Left renal pelvis (tissue), 4 donors: ENCODE data around the gene PDIA4. TPM values are rescaled to one million over a fixed set of nuclear protein-coding genes. Genes with fewer than 3 reads are reported as not detected.
"Not testable (repeated sequence)": the region's sequence is repeated elsewhere in the genome, so short reads cannot be mapped to it uniquely, and the experiment has no call there.

Experiments
- DNase-seq, 4 donors: peaks; one replicate each; pipeline ENCODE4 v3.0.0-alpha.2; 2013; ENCODE audit warnings: low read depth in 4 of 4, low spot score in 3 of 4
- polyA plus RNA-seq, 4 donors: library from polyadenylated mRNA; unstranded; fragments of 120-200 nt; gene quantifications; one replicate each; pipeline ENCODE4 v1.2.1, GENCODE V29; 2013; ENCODE audit not compliant: insufficient read length in 4 of 4

The PDIA4 gene
- polyA plus RNA-seq = 100 to 1,000 TPM; 136 to 199 (median 184) TPM

GRCh38 chr7:149028346-149029109 lies at the start of gene PDIA4:
Gene PDIA4 (minus strand): TSS chr7:149028505. CDS start chr7:149028408, 97 bp downstream.
- DNase-seq = peak; percentile 96 to 98 (median 97)

- no peak for DNase-seq
Observed at GRCh38 chr7:149077594-149077993, 49.3 kb upstream of the PDIA4 start.

DNA sequence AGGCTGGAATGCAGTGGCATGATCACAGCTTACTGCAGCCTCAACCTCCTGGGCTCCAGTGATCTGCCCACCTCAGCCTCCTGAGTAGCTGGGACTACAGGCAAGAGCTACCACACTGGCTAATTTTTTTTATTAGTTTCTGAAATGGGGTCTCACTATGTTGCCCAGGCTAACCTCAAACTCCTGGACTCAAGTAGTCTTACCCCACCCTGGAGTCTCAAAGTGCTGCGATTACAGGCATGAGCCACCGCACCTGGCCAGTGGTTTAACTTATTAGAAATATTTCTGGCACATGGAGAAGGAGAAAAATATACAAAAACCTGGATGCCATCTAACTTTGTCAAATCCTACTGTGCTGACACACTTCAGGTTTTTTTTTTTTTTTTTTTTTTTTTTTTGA lies 47.0 kb upstream of the PDIA4 start:
- no peak for DNase-seq

DNA sequence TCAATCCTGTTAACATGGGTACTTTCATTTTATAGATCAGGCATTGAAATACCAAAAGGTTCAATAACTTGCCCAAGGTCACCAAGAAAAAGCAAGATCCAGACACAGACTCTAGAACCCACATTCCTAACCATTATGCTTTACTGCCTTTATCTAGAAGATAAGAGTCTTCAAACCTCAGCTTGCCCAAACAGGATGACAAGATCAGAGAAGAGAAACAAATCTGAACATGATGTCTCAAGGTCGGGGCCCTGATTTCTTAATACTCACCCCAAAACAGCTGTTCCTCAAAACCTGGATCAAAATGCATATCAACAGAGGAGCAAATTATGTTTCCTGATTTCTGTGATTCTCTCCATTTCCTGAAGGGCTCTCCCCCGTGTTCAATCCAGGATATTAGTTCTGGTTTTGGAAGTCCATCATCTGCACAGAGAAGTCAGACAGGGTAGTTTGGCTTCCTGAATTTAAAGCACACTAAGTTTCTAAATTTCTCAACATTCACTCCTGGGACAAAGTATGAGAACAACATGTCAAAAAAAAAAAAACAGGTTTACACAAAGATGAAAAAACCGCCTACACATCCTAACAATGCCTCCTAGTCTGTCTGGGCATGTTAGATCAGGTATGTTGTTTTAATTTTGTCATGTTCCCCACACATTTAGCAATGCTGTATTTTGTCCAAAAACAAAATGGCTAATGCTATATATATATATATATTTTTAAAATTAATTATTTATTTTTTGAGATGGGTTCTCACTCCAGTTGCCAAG lies 46.0 kb upstream of the PDIA4 start:
- DNase-seq = no peak

GRCh38 chr7:149072438-149072775 lies 44.1 kb upstream of the PDIA4 start:
- DNase-seq = no peak

DNA sequence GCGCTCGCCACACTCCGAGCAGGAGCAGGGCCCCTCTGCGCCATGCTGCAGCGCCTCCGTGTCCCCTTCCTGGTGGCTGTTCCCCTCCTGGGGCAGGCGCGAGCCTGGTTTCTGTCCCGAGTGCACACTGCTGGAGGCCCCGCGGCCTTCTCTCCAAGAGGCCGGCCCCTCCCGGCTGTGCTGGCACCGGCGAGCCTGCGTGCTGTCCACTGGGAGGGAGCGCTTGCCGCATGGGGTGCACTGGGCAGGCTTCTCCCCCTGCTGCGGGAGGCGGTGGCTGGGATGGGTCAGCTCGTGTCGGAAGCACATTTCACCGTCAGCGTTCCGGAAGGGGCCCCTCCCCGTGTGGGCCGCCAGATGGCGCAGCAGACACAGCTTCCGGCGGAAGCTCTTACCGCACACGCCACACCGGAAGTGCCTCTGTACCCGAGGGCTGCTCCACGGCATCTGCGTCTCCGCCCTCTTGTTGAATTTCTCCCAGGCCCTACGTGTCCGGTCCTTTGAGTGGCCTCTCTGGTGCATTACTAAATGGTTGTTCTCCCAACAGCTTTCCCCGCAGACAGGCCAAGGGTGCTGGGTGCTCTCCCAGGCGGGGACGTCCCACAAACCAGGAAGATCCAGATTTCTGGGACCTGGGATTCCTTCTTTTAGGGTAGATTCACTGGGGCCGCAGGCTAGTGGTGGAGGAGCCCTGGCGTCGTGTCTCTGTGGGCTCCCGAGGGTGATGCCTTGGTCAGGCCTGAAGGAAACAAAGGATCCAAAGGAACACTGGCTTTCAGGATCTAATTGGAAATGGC lies 43.5 kb upstream of the PDIA4 start:
- no peak for DNase-seq

- DNase-seq = no peak
Observed at GRCh38 chr7:149071182-149071635, 42.9 kb upstream of the PDIA4 start.

- DNase-seq = no peak
Observed at GRCh38 chr7:149070372-149071125, 42.2 kb upstream of the PDIA4 start.

DNA sequence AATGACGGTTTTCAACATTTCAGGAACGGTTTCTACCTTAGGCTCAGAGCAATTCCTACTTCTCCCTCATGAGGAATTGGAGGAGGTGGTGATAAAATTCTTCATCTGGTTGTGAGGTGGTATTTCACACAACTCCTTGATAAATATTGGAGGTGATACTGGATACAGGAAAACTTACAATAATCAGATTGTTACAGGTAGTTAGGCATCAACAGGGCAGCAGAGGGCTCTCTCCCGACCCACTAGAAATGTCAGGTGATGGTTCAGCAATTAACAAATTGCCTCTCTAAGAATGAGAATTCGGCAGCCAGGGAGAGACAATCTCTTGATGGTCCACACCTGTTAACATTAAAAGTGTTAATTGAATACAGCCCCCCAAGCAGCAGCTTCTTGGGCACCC lies 39.6 kb upstream of the PDIA4 start:
- DNase-seq = no peak

- DNase-seq = no peak
Observed at GRCh38 chr7:149063476-149063875, 35.2 kb upstream of the PDIA4 start.

DNA sequence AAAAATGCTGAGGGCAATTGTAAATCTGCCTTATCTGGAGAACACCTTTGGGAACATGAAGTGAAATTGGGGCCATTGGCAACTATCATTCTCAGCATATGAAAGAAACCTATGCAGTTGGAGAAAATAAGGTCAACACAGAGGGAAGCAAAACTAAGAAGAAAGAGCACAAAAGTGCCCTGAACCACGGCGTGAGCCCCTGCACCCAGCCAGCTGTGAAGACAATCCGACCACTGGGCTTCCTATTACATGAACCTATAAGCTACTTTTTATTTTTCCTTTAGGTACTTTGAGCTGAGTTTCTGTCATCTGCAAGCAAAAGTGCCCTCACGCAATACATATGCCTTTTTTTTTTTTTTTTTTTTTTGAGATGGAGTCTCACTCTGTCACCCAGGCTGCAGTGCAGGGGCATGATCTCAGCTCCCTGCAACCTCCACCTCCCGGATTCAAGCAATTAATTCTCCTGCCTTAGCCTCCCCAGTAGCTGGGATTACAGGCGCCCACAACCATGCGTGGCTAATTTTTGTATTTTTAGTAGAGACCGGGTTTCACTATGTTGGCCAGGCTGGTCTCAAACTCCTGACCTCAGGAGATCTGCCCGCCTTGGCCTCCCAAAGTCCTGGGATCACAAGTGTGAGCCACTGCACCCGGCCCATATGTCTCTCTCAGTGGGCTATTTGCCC lies 34.1 kb upstream of the PDIA4 start:
- DNase-seq = not testable (repeated sequence)

- DNase-seq = no peak
Observed at GRCh38 chr7:149060156-149060555, 31.9 kb upstream of the PDIA4 start.

GRCh38 chr7:149053885-149054284 lies 25.6 kb upstream of the PDIA4 start:
- no peak for DNase-seq

- no peak for DNase-seq
Observed at GRCh38 chr7:149053384-149053783, 25.1 kb upstream of the PDIA4 start.

DNA sequence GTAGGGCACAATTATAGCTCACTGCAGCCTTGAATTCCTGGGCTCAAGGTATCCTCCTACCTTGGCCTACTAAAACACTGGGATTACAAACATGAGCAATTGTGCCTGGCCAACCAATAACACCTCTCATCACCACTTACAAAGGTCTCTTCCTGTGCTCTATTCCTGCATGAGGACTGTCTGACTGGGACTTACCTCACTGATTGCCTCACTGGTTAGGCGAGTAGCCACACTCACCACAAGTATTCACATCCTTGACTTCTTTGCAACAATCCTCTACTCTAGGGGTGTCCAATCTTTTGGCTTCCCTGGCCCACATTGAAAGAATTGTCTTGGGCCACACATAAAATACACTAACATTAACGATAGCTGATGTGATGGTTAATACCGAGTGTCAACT lies 22.6 kb upstream of the PDIA4 start:
- DNase-seq = no peak

GRCh38 chr7:149048805-149049204 lies 20.5 kb upstream of the PDIA4 start:
- DNase-seq = no peak

GRCh38 chr7:149046416-149046815 lies 18.1 kb upstream of the PDIA4 start:
- no peak for DNase-seq

- DNase-seq = no peak
Observed at GRCh38 chr7:149043936-149044335, 15.6 kb upstream of the PDIA4 start.

DNA sequence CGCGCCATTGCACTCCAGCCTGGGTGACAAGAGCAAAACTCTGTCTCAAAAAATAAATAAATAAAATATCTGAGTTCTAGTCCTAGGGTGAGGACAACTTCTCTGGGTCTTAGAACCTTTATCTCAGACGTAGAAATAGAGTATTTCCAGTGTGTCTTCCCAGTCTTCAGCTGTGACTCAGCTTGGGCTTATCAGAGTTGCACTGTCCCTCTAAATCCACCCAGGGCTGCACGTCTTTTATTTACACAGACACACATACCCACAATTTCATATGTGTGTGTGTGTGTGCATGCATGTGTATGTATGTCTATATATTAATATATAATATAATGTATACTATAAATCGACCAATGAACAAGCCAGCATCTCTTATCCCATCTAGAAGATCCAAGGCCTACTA lies 13.0 kb upstream of the PDIA4 start:
- no peak for DNase-seq

DNA sequence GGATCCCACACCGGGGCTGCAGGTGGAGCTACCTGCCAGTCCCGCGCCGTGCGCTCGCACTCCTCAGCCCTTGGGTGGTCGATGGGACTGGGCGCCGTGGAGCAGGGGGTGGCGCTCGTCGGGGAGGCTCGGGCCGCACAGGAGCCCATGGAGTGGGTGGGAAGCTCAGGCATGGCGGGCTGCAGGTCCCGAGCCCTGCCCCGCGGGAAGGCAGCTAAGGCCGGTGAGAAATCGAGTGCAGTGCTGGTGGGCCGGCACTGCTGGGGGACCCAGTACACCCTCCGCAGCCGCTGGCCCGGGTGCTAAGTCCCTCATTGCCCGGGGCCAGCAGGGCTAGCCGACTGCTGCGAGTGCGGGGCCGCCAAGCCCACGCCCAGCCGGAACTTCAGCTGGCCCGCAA lies 10.3 kb upstream of the PDIA4 start:
- not testable (repeated sequence) for DNase-seq
